Transverse colon (tissue), 4 donors: ENCODE measurements around the gene DOHH. TPM values are rescaled to one million over a fixed set of nuclear protein-coding genes. Genes with fewer than 3 reads are reported as not detected.

Source experiments
- DNase-seq: peaks from one replicate; pipeline ENCODE4 v3.0.0-alpha.2; 2019
- H3K27ac ChIP-seq, 4 donors: fragments of 200-600 bp; sonication (generic); 2 replicates each; pipeline ENCODE4 v1.5.1; 2016 to 2018; ENCODE audit warnings: inconsistent platforms in 4 of 4
- H3K27me3 ChIP-seq: fragments of 200-600 bp; sonication (generic); 2 replicates; pipeline ENCODE4 v1.5.1; 2017; ENCODE audit warnings: inconsistent platforms
- H3K36me3 ChIP-seq, 4 donors: fragments of 200-600 bp; sonication (generic); 2 replicates each; pipeline ENCODE4 v1.5.1; 2017 to 2019; ENCODE audit warnings: inconsistent platforms in 4 of 4
- H3K4me1 ChIP-seq, 4 donors: fragments of 200-600 bp; sonication (generic); 2 replicates each; pipeline ENCODE4 v1.5.1; 2017 to 2020; ENCODE audit warnings: inconsistent platforms in 4 of 4
- H3K4me3 ChIP-seq, 4 donors: fragments of 200-600 bp; sonication (generic); 1 replicate in 1 of 4; 2 replicates in 3 of 4; pipeline versions ENCODE4 v1.5.1 to v1.6.1; 2017 to 2019; ENCODE audit warnings: inconsistent platforms in 4 of 4
- H3K9me3 ChIP-seq, 2 donors: fragments of 200-600 bp; sonication (generic); 2 replicates each; pipeline ENCODE4 v1.5.1; 2017 to 2019; ENCODE audit warnings: inconsistent platforms in 2 of 2
- EP300 ChIP-seq: sonication (generic); formaldehyde crosslinking; IDR thresholded peaks from one replicate; pipeline ENCODE4 v1.6.1; 2017; ENCODE audit warnings: antibody characterized with exemption, low read depth
- POLR2A ChIP-seq: fragments of 450-650 bp; IDR thresholded peaks from one replicate; pipeline ENCODE4 v1.6.1; 2016; ENCODE audit warnings: antibody characterized with exemption, mild to moderate bottlenecking, moderate library complexity
- POLR2AphosphoS5 ChIP-seq, 3 donors: sonication (generic); formaldehyde crosslinking; IDR thresholded peaks; one replicate each; pipeline ENCODE4 v1.6.1; 2016; ENCODE audit warnings: antibody characterized with exemption in 3 of 3
- WGBS, 2 donors: methylation state at CpG; one replicate each; pipeline ENCODE4 v1.1.5; 2018; ENCODE audit warnings: low coverage in 1 of 2; 5-methylcytosine and 5-hydroxymethylcytosine counted together
- in situ Hi-C, 4 donors: fragments of 200-750 bp; cut with MboI; loops; one replicate each; pipeline versions ENCODE4 v1.15.0 to v1.15.1; 2017; ENCODE audit warnings: low sequenced_read_pairs in 3 of 4, low pct_ligation_motif_present in 1 of 4, low pct_unique_long_range_greater_than_20kb in 1 of 4
- intact Hi-C: fragments of 100-400 bp; cut with DNase I; formaldehyde crosslinking; loops from one replicate; pipeline ENCODE4 v1.15.1; 2023; ENCODE audit warnings: low total_unique reads
- total RNA-seq, 4 donors: library from RNA; depleted of rRNA; stranded (reverse); fragments of >200 nt; gene quantifications; one replicate each; pipeline ENCODE4 v1.1.0, GENCODE V29; 2016
- TF ChIP-seq, protein P1 (sequence below), 5 experiments: fragments of 200-600 bp in 3 of 5; fragments of 450-650 bp in 2 of 5; sonication (generic) in 3 of 5; IDR thresholded peaks; 1 replicate in 2 of 5; 2 replicates in 3 of 5; pipeline ENCODE4 v1.5.1; 2016 to 2017; ENCODE audit warnings: antibody characterized with exemption in 5 of 5, inconsistent platforms in 3 of 5, mild to moderate bottlenecking in 2 of 5, moderate library complexity in 1 of 5

Gene DOHH
- total RNA-seq, 4 donors from 2014 or later, result 7.2 to 13.5 (median 10.8) TPM

GRCh38 chr19:3535981-3536380, 35.5 kb upstream of the DOHH start:
- Histone ChIP-seq H3K4me3 (no peak overlapping the region), H3K4me1 (no peaks in the 10 kb centered on the region), H3K27ac (peak overlapping the region in 1 of 4 donors; percentile 48), H3K27me3 (no peaks in the 10 kb centered on the region), H3K36me3 (peaks cover 0 to 37% (median 12%) of the 10 kb centered on the region in 4 donors), H3K9me3 (no peaks in the 10 kb centered on the region)
- WGBS, 2 donors, result 80 to 100% methylated on average over 1 to 10 of the region's 10 CpGs
- in situ Hi-C loops, result no loop called here
- no peak for DNase-seq
- intact Hi-C loops, result no loop called here
- TF ChIP-seq POLR2A (no peak), POLR2AphosphoS5 (IDR thresholded peaks at IDR 0.05) (no peak), EP300 (no peak)
- TF ChIP-seq, protein P1, sequence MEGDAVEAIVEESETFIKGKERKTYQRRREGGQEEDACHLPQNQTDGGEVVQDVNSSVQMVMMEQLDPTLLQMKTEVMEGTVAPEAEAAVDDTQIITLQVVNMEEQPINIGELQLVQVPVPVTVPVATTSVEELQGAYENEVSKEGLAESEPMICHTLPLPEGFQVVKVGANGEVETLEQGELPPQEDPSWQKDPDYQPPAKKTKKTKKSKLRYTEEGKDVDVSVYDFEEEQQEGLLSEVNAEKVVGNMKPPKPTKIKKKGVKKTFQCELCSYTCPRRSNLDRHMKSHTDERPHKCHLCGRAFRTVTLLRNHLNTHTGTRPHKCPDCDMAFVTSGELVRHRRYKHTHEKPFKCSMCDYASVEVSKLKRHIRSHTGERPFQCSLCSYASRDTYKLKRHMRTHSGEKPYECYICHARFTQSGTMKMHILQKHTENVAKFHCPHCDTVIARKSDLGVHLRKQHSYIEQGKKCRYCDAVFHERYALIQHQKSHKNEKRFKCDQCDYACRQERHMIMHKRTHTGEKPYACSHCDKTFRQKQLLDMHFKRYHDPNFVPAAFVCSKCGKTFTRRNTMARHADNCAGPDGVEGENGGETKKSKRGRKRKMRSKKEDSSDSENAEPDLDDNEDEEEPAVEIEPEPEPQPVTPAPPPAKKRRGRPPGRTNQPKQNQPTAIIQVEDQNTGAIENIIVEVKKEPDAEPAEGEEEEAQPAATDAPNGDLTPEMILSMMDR (IDR thresholded peaks at IDR 0.05), result no peak

DNA sequence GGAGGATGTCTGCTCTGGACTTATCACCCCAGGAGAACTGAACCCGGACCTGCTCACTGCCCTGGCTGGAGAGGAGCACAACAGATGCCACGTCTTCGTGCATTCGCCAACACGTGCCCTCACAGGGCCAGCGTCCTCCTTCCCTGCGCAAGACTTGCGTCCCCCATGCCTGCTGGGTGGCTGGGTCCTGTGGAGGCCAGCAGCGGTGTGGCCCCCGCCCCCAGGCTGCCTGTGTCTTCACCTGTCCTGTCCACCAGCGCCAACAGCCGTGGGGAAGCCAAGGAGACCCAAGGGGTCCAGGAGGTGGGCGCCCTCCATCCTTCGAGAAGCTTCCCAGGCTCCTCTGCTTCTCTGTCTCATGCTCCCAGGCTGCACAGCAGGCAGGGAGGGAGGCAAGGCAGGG, 35.1 kb upstream of the DOHH start:
- TF ChIP-seq, protein P1 (IDR thresholded peaks at IDR 0.05), result no peak
- no peak for TF ChIP-seq POLR2AphosphoS5 (IDR thresholded peaks at IDR 0.05)
- no peak for TF ChIP-seq EP300
- TF ChIP-seq POLR2A, result no peak
- peaks cover 0 to 37% (median 14%) of the 10 kb centered on the region in 4 donors for H3K36me3 ChIP-seq
- H3K9me3 ChIP-seq, result no peaks in the 10 kb centered on the region
- H3K4me3 ChIP-seq, result no peak overlapping the region
- intact Hi-C loops, result no loop called here
- H3K27ac ChIP-seq, result no peak overlapping the region
- no peaks in the 10 kb centered on the region for H3K27me3 ChIP-seq
- no peak for DNase-seq
- no peaks in the 10 kb centered on the region for H3K4me1 ChIP-seq
- in situ Hi-C loops, result no loop called here
- 86% methylated on average over 14 of the region's 14 CpGs; no CpG with 5 or more reads in 1 of the 2 donors for WGBS, 2 donors

- H3K27me3 ChIP-seq, result no peaks in the 10 kb centered on the region
- H3K27ac ChIP-seq, result no peak overlapping the region
- no peaks in the 10 kb centered on the region for H3K9me3 ChIP-seq
- WGBS, 2 donors, result 97% methylated on average over 8 of the region's 9 CpGs; no CpG with 5 or more reads in 1 of the 2 donors
- intact Hi-C loops (no loop called here), in situ Hi-C loops (no loop called here)
- H3K4me3 ChIP-seq, result no peak overlapping the region
- TF ChIP-seq POLR2A (no peak), POLR2AphosphoS5 (IDR thresholded peaks at IDR 0.05) (no peak), EP300 (no peak)
- TF ChIP-seq, protein P1 (IDR thresholded peaks at IDR 0.05), result no peak
- no peak for DNase-seq
- H3K4me1 ChIP-seq, result no peaks in the 10 kb centered on the region
- H3K36me3 ChIP-seq, result peaks cover 0 to 37% (median 14%) of the 10 kb centered on the region in 4 donors
Measured at GRCh38 chr19:3535235-3535535, 34.7 kb upstream of the DOHH start.

- 90% methylated on average over 29 of the region's 38 CpGs; no CpG with 5 or more reads in 1 of the 2 donors for WGBS, 2 donors
- in situ Hi-C loops (no loop called here), intact Hi-C loops (no loop called here)
- DNase-seq, result no peak
- H3K27ac ChIP-seq, result no peak overlapping the region
- no peak overlapping the region for H3K4me3 ChIP-seq
- no peaks in the 10 kb centered on the region for H3K4me1 ChIP-seq
- no peaks in the 10 kb centered on the region for H3K27me3 ChIP-seq
- TF ChIP-seq, protein P1 (IDR thresholded peaks at IDR 0.05), result no peak
- TF ChIP-seq POLR2A, result no peak
- no peak for TF ChIP-seq EP300
- H3K9me3 ChIP-seq, result no peaks in the 10 kb centered on the region
- peaks cover 0 to 37% (median 14%) of the 10 kb centered on the region in 4 donors for H3K36me3 ChIP-seq
Measured at GRCh38 chr19:3534375-3535234, 34.1 kb upstream of the DOHH start.
